HT-29 (cell line): ENCODE results near the gene SNX6. TPM values are rescaled to one million over a fixed set of nuclear protein-coding genes. Genes with fewer than 3 reads are reported as not detected.
"Not testable (repeated sequence)": the region's sequence is repeated elsewhere in the genome, so short reads cannot be mapped to it uniquely, and the experiment has no call there.

Source experiments
- DNase-seq: peaks from one replicate; pipeline ENCODE4 v3.0.0-alpha.2; 2015; ENCODE audit warnings: low spot score
- total RNA-seq: library from RNA; depleted of rRNA; stranded (reverse); fragments of >200 nt; shearing (Covaris generic); gene quantifications from 2 replicates; pipeline ENCODE4 v1.2.3, GENCODE V29; 2014

SNX6 gene
- total RNA-seq, 1 experiment from 2014 or later: 9.4 TPM

GRCh38 chr14:34634360-34634771 is 4.4 kb upstream of the SNX6 start:
- not testable (repeated sequence) for DNase-seq

- DNase-seq: no peak
These were observed 3.8 kb upstream of the SNX6 start for GRCh38 chr14:34633742-34634141.

- DNase-seq: no peak
These were observed 2.5 kb upstream of the SNX6 start for GRCh38 chr14:34632411-34632978.

- no peak for DNase-seq
These were observed 648 bp downstream of the SNX6 start for GRCh38 chr14:34629344-34629656.

GRCh38 chr14:34628681-34629135 is 1.2 kb downstream of the SNX6 start:
- no peak for DNase-seq

- DNase-seq: no peak
These were observed 6.4 kb downstream of the SNX6 start for GRCh38 chr14:34623506-34623905.

GRCh38 chr14:34620839-34621238 is 9.1 kb downstream of the SNX6 start:
- no peak for DNase-seq

- DNase-seq: no peak
These were observed 9.8 kb downstream of the SNX6 start for GRCh38 chr14:34620115-34620514.

GRCh38 chr14:34619471-34619870 is 10.5 kb downstream of the SNX6 start:
- no peak for DNase-seq

GRCh38 chr14:34616360-34616759 is 13.6 kb downstream of the SNX6 start:
- DNase-seq: no peak

GRCh38 chr14:34615507-34615906 is 14.4 kb downstream of the SNX6 start:
- DNase-seq: no peak

GRCh38 chr14:34614638-34615037 is 15.3 kb downstream of the SNX6 start:
- no peak for DNase-seq

- no peak for DNase-seq
These were observed 19.8 kb downstream of the SNX6 start for GRCh38 chr14:34610101-34610500.

GRCh38 chr14:34605461-34605860 is 24.5 kb downstream of the SNX6 start:
- no peak for DNase-seq

- DNase-seq: no peak
These were observed 25.0 kb downstream of the SNX6 start for GRCh38 chr14:34604995-34605394.

GRCh38 chr14:34596891-34597290 is 33.1 kb downstream of the SNX6 start:
- DNase-seq: no peak

GRCh38 chr14:34593740-34594375 is 36.1 kb downstream of the SNX6 start:
- DNase-seq: no peak

GRCh38 chr14:34592623-34593022 is 37.3 kb downstream of the SNX6 start:
- no peak for DNase-seq

GRCh38 chr14:34583525-34583924 is 46.4 kb downstream of the SNX6 start:
- no peak for DNase-seq

GRCh38 chr14:34582117-34582680 is 47.7 kb downstream of the SNX6 start:
- DNase-seq: no peak

- no peak for DNase-seq
These were observed 49.6 kb downstream of the SNX6 start for GRCh38 chr14:34580381-34580780.

GRCh38 chr14:34571771-34572170 is 58.2 kb downstream of the SNX6 start:
- DNase-seq: no peak

GRCh38 chr14:34569750-34570149 is 60.2 kb downstream of the SNX6 start:
- no peak for DNase-seq
